HCT116 (cell line): ENCODE measurements around the gene TRMT1.

ENCODE experiments used
- CEBPB ChIP-seq: IDR thresholded peaks from 2 replicates; pipeline ENCODE4 v1.6.1; 2012; ENCODE audit warnings: low read depth
- EGR1 ChIP-seq: IDR thresholded peaks from 2 replicates; pipeline ENCODE4 v1.6.1; 2012; ENCODE audit warnings: low read depth
- EZH2 ChIP-seq: fragments of 200-600 bp; sonication (generic); IDR thresholded peaks from 2 replicates; pipeline ENCODE4 v1.6.1; 2017; ENCODE audit warnings: antibody characterized with exemption, mixed run types
- EZH2phosphoT487 ChIP-seq: fragments of 200-600 bp; IDR thresholded peaks from 2 replicates; pipeline ENCODE4 v1.6.1; 2018; ENCODE audit warnings: antibody characterized with exemption, borderline replicate concordance
- POLR2A ChIP-seq: IDR thresholded peaks from 2 replicates; pipeline ENCODE4 v1.7.0; 2011; ENCODE audit warnings: borderline replicate concordance; ENCODE audit not compliant: insufficient read depth, insufficient read length; ENCODE audit errors: extremely low read depth
- POLR2AphosphoS5 ChIP-seq: IDR thresholded peaks from 2 replicates; pipeline ENCODE4 v1.6.1; 2011; ENCODE audit warnings: mild to moderate bottlenecking, low read depth, low read length, moderate library complexity
- RAD21 ChIP-seq: IDR thresholded peaks from 2 replicates; pipeline ENCODE4 v1.6.1; 2012; ENCODE audit warnings: low read depth, mild to moderate bottlenecking
- SIN3A ChIP-seq: IDR thresholded peaks from 2 replicates; pipeline ENCODE4 v1.6.1; 2012; ENCODE audit warnings: low read depth
- SRF ChIP-seq: IDR thresholded peaks from 2 replicates; pipeline ENCODE4 v1.6.1; 2012; ENCODE audit warnings: low read depth
- TF ChIP-seq, protein P1 (sequence below): IDR thresholded peaks from 2 replicates; pipeline ENCODE4 v1.6.1; 2012; ENCODE audit warnings: low read depth
- TF ChIP-seq, protein P2 (sequence below), 3 experiments: fragments of 200-600 bp in 1 of 3; sonication (generic) in 1 of 3; IDR thresholded peaks in 2 of 3; conservative IDR thresholded peaks in 1 of 3; 2 replicates each; pipeline ENCODE4 v1.5.1; 2012 to 2017; ENCODE audit warnings: low read depth in 2 of 3, low read length in 2 of 3, antibody characterized with exemption in 1 of 3, borderline replicate concordance in 1 of 3, control low read depth in 1 of 3, mild to moderate bottlenecking in 1 of 3, mixed read lengths in 1 of 3, mixed run types in 1 of 3, moderate library complexity in 1 of 3; ENCODE audit not compliant: insufficient read depth in 1 of 3
- TF ChIP-seq, protein P3 (sequence below): IDR thresholded peaks from 2 replicates; pipeline ENCODE4 v1.6.1; 2012
- TF ChIP-seq, protein P4 (sequence below): IDR thresholded peaks from 2 replicates; pipeline ENCODE4 v1.6.1; 2011; ENCODE audit warnings: mild to moderate bottlenecking, low read length, moderate library complexity; ENCODE audit not compliant: insufficient replicate concordance; ENCODE audit errors: extremely low read depth

DNA sequence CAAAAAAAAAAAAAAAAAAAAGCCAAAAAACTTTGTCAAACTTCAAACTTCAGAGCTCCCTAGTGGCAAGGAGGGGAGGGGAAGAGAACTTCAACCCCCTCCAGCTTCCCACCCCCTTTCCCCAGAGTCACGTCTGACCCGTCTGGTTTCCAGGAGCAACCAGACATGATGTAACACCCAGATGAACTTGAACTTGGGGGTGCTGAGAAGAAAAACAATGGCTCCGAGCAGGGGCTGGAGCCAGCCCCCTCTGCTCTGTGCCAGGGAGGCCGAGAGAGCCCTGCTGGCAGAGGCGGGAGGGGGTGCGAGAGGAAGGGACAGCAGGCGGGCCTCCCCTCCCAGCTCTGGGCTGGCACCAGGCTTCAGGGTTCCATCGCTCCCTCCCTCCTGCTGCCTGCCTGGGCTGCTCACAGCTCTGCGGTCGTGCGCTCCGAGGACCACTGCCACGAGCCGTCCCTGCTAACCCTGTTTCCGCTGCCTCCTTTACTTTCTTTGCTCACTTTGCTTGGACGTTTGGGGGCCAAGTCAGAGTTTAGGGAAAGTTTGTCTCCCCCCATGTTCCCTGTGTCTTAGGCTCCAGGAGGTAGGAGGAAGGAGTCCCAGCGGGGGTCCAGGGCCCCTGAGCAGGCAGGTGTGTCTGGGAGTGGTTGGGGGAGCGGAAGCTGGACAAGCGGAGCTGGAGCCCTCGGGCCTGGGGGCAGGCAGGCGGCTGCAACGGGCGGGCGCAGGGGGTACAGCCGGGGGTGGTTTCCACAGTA lies 25.0 kb downstream of the TRMT1 start:
- TF ChIP-seq, protein P1, sequence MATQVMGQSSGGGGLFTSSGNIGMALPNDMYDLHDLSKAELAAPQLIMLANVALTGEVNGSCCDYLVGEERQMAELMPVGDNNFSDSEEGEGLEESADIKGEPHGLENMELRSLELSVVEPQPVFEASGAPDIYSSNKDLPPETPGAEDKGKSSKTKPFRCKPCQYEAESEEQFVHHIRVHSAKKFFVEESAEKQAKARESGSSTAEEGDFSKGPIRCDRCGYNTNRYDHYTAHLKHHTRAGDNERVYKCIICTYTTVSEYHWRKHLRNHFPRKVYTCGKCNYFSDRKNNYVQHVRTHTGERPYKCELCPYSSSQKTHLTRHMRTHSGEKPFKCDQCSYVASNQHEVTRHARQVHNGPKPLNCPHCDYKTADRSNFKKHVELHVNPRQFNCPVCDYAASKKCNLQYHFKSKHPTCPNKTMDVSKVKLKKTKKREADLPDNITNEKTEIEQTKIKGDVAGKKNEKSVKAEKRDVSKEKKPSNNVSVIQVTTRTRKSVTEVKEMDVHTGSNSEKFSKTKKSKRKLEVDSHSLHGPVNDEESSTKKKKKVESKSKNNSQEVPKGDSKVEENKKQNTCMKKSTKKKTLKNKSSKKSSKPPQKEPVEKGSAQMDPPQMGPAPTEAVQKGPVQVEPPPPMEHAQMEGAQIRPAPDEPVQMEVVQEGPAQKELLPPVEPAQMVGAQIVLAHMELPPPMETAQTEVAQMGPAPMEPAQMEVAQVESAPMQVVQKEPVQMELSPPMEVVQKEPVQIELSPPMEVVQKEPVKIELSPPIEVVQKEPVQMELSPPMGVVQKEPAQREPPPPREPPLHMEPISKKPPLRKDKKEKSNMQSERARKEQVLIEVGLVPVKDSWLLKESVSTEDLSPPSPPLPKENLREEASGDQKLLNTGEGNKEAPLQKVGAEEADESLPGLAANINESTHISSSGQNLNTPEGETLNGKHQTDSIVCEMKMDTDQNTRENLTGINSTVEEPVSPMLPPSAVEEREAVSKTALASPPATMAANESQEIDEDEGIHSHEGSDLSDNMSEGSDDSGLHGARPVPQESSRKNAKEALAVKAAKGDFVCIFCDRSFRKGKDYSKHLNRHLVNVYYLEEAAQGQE = no peak
- TF ChIP-seq POLR2A (no peak), EZH2 (no peak), SRF (no peak), POLR2AphosphoS5 (no peak), RAD21 (no peak), EZH2phosphoT487 (no peak), SIN3A (no peak), EGR1 (no peak), CEBPB (no peak)
- TF ChIP-seq, protein P2, sequence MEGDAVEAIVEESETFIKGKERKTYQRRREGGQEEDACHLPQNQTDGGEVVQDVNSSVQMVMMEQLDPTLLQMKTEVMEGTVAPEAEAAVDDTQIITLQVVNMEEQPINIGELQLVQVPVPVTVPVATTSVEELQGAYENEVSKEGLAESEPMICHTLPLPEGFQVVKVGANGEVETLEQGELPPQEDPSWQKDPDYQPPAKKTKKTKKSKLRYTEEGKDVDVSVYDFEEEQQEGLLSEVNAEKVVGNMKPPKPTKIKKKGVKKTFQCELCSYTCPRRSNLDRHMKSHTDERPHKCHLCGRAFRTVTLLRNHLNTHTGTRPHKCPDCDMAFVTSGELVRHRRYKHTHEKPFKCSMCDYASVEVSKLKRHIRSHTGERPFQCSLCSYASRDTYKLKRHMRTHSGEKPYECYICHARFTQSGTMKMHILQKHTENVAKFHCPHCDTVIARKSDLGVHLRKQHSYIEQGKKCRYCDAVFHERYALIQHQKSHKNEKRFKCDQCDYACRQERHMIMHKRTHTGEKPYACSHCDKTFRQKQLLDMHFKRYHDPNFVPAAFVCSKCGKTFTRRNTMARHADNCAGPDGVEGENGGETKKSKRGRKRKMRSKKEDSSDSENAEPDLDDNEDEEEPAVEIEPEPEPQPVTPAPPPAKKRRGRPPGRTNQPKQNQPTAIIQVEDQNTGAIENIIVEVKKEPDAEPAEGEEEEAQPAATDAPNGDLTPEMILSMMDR (IDR thresholded peaks at IDR 0.05 in 2 of 3, conservative IDR thresholded peaks at IDR 0.05 in 1 of 3; ENCODE audit: borderline replicate concordance in 1 of 3, insufficient read depth in 1 of 3, low read depth in 2 of 3, low read length in 2 of 3) = no peak
- TF ChIP-seq, protein P3, sequence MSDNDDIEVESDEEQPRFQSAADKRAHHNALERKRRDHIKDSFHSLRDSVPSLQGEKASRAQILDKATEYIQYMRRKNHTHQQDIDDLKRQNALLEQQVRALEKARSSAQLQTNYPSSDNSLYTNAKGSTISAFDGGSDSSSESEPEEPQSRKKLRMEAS = no peak
- TF ChIP-seq, protein P4, sequence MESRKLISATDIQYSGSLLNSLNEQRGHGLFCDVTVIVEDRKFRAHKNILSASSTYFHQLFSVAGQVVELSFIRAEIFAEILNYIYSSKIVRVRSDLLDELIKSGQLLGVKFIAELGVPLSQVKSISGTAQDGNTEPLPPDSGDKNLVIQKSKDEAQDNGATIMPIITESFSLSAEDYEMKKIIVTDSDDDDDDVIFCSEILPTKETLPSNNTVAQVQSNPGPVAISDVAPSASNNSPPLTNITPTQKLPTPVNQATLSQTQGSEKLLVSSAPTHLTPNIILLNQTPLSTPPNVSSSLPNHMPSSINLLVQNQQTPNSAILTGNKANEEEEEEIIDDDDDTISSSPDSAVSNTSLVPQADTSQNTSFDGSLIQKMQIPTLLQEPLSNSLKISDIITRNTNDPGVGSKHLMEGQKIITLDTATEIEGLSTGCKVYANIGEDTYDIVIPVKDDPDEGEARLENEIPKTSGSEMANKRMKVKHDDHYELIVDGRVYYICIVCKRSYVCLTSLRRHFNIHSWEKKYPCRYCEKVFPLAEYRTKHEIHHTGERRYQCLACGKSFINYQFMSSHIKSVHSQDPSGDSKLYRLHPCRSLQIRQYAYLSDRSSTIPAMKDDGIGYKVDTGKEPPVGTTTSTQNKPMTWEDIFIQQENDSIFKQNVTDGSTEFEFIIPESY = no peak
